WI38 (cell line): ENCODE data around the gene ELK3.

ENCODE experiments used
- H3K4me3 ChIP-seq: 2 replicates; pipeline ENCODE4 v1.5.1; 2011; ENCODE audit warnings: low read depth, mild to moderate bottlenecking, control low read depth, low read length
- TF ChIP-seq, protein P1 (sequence below): IDR thresholded peaks from 2 replicates; pipeline ENCODE4 v1.5.1; 2012; ENCODE audit warnings: low read depth, mild to moderate bottlenecking, control low read depth, low read length

ELK3 gene

DNA sequence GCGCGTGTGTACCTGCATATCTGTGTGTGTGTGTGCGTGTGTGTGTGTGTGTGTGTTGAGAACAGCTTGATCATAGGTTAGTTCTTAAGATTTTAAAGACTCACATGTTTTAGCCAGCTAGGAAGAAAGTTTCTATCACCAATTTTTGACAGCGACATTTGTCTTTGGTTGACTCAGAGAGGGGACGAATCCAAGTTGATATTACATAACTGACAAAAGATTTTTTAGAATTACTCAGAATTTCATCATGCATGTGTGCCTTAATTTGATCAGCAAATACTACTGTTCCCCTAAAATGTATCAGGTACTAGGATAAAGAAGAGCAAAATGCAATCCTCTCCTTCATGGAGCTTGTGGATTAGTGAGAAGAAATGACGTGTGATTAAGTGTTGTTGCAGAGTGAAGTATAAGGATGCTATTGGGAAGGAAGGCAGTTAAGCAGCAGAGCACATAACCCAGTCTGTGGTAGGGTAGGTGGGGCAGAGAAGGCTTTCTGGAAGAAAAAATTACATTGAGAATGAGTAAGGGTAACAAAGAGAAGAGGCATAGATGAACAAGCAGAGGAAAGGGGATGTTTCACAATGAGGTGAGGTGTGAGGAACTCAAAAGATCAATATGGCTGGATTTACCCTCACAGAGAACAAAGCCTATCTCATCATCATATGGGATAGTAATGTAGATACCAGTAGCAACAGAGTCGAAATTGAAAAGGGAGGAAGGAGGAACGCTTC lies 77.5 kb downstream of the ELK3 start:
- no peak overlapping the region for H3K4me3 ChIP-seq
- TF ChIP-seq, protein P1, sequence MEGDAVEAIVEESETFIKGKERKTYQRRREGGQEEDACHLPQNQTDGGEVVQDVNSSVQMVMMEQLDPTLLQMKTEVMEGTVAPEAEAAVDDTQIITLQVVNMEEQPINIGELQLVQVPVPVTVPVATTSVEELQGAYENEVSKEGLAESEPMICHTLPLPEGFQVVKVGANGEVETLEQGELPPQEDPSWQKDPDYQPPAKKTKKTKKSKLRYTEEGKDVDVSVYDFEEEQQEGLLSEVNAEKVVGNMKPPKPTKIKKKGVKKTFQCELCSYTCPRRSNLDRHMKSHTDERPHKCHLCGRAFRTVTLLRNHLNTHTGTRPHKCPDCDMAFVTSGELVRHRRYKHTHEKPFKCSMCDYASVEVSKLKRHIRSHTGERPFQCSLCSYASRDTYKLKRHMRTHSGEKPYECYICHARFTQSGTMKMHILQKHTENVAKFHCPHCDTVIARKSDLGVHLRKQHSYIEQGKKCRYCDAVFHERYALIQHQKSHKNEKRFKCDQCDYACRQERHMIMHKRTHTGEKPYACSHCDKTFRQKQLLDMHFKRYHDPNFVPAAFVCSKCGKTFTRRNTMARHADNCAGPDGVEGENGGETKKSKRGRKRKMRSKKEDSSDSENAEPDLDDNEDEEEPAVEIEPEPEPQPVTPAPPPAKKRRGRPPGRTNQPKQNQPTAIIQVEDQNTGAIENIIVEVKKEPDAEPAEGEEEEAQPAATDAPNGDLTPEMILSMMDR = no peak

DNA sequence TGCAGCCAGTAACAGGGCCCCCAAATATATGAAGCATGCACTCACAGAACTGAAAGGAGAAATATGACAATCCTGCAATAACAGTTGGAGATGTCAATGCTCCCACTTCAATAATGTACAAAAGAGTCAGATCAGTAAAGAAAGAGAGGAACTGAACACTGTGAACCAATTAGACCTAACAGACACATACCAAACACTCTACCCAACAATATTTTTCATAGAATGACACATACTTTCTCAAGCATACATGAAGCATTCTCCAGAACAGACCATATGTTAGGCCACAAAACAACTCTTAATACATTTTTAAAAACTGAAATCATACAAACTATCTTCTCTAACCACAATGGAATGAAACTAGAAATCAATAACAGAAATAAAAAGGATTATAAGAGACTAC lies 80.2 kb downstream of the ELK3 start:
- TF ChIP-seq, protein P1 = no peak

DNA sequence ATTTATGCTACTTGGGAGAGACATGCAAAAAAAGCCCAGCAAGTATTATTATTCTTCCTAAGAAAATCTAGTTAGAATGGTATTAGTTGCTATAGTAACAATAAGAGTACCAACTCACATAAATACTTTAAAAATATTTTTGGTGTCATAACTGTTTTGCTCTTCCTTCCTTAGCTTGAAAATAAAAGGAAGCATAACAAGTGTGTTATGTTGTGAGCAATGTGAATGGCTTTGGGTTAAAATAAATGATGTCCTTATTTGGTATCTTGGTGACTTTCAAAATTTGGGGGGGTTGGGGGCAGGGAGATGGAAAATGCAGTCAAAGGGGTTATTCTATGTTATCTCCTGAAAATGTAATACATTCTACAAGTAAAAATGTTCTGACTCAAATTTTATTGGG lies 91.0 kb downstream of the ELK3 start:
- H3K4me3 ChIP-seq = no peak overlapping the region
- TF ChIP-seq, protein P1 = no peak

More for the DNA sequence above, 80.2 kb downstream of the ELK3 start:
- H3K4me3 ChIP-seq = no peak overlapping the region

DNA sequence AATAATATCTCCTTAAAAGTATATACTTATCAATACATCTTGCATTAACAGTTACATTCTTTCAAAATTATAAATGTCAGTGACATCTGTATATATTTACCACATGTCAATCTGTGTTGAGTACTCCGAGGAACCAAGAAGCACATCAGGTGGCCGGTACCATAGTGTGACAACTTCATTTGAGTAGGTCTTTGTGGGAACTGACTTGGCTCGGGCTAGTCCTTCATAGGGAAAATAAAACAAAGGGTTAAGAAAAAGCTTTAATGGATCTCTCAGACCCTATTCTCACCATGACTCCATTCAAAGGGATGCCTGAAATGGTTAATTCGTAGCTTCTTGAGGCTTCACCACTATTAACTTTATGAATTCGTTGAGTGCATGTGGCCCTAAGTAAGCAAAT lies 94.9 kb downstream of the ELK3 start:
- no peak overlapping the region for H3K4me3 ChIP-seq

DNA sequence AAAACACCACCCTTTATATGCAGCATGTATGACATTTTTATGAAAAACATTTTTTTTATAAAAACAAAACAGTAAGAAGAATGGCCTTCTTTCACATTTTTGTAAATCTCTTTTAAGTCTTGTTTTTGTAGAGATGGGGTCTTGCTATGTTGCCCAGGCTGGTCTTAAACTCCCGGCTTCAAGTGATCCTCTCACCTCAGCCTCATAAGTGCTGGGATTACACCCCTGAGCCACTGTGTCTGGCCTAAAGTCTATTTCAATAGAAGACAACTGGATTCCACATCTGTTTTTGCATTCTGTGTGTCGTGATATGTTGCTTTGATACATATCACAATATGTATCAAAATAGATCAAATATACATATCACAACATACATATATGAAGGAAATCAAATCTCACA lies 98.9 kb downstream of the ELK3 start:
- H3K4me3 ChIP-seq = no peak overlapping the region

More for the DNA sequence above, 94.9 kb downstream of the ELK3 start:
- TF ChIP-seq, protein P1 = no peak

DNA sequence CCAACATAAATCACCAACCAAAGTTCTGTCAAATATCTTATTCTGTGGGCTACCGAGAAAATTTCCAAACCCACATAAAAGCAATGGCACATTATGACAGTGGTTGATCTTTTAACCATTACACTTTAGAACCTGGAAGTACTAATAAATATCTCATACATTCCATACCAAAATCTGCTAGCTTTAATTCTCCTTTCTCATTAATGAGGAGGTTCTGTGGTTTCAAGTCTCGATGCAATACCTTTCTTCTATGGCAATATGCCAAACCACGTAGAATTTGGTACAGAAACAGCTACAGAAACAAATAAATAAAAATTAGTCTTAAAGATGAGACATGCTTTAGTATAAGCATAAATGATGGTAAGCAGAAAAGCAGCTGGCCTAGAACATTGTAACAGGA lies 100.7 kb downstream of the ELK3 start:
- H3K4me3 ChIP-seq = no peak overlapping the region
- TF ChIP-seq, protein P1 = no peak

More for the DNA sequence above, 98.9 kb downstream of the ELK3 start:
- TF ChIP-seq, protein P1 = no peak

DNA sequence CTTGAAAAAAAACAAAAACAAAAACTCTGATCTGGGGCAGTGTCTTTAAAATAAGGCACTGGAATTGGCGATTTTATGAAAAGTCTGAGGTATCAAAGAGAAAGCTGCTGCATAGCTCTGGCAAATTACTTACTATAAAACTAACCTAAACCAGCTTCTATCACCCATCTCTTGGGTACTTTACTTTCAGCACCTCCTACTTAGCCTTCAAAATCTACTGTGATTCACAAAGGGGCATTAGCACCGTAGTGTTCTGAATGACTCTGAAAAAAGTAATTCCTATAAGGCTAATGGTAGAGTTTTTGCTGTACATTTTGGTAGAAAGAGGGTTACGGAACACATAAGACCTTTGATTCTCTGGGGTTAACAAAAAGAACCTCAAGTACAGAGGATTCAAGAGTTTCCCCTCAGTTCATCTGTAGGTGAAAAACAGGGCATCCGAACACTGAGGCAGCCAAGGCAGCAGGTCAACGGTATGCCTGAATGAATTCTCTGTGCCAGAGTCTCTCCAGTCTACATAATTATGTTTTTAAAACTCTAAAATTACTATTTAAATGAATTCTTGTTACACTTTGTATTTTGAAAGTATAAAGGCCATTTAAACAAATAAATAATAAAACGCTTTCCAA lies 101.5 kb downstream of the ELK3 start:
- TF ChIP-seq, protein P1 = no peak
- H3K4me3 ChIP-seq = no peak overlapping the region
